ENCODE data around the gene SYT1.
A peak's percentile ranks its signal among the peaks of the same experiment; 100 is the strongest.

Gene SYT1

GRCh38 chr12:79406993-79407392 lies 542.4 kb downstream of the SYT1 start:
- FAIRE-seq (no peak), DNase-seq (ENCODE audit: insufficient read length, low spot score) (no peak)
- TF ChIP-seq CTCF (IDR thresholded peaks at IDR 0.05; ENCODE audit: insufficient read depth, missing control alignments): no peak

- TF ChIP-seq CTCF (IDR thresholded peaks at IDR 0.05; ENCODE audit: insufficient read depth, missing control alignments): peak; percentile 58
- FAIRE-seq (peak; percentile 73), DNase-seq (ENCODE audit: insufficient read length, low spot score) (no peak)
Measured at GRCh38 chr12:79407671-79408622, 543.4 kb downstream of the SYT1 start.

- FAIRE-seq (no peak), DNase-seq (ENCODE audit: insufficient read length, low spot score) (no peak)
- TF ChIP-seq CTCF (IDR thresholded peaks at IDR 0.05; ENCODE audit: insufficient read depth, missing control alignments): no peak
Measured at GRCh38 chr12:79408689-79409088, 544.1 kb downstream of the SYT1 start.

- TF ChIP-seq CTCF (IDR thresholded peaks at IDR 0.05; ENCODE audit: insufficient read depth, missing control alignments): no peak
- DNase-seq (ENCODE audit: insufficient read length, low spot score) (no peak), FAIRE-seq (no peak)
Measured at GRCh38 chr12:79409562-79409961, 545.0 kb downstream of the SYT1 start.

GRCh38 chr12:79411791-79412190 lies 547.2 kb downstream of the SYT1 start:
- no peak for TF ChIP-seq CTCF (IDR thresholded peaks at IDR 0.05; ENCODE audit: insufficient read depth, missing control alignments)
- no peak for FAIRE-seq
- no peak for DNase-seq (ENCODE audit: insufficient read length, low spot score)

- FAIRE-seq (no peak), DNase-seq (ENCODE audit: insufficient read length, low spot score) (no peak)
- no peak for TF ChIP-seq CTCF (IDR thresholded peaks at IDR 0.05; ENCODE audit: insufficient read depth, missing control alignments)
Measured at GRCh38 chr12:79413796-79414195, 549.2 kb downstream of the SYT1 start.

GRCh38 chr12:79414252-79414651 lies 549.7 kb downstream of the SYT1 start:
- TF ChIP-seq CTCF (IDR thresholded peaks at IDR 0.05; ENCODE audit: insufficient read depth, missing control alignments): no peak
- FAIRE-seq: no peak
- no peak for DNase-seq (ENCODE audit: insufficient read length, low spot score)

All from D721Med (cell line).